ENCODE results near the gene POLR1E.

DNA sequence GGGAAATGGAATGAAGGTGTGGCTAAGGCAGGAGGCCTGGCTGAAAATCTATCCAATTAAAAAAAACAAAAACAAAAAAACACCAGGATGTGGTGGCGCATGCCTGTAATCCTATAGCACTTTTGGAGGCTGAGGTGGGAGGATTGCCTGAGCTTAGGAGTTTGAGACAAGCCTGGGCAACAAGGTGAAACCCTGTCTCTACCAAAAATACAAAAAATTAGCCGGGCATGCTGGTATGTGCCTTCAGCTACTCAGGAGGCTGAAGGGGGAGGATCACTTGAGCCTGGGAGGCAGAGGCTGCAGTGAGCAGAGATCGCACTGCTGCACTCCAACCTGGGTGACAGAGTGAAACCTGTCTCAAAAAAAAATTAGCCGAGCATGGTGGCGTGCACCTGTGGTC is 42.2 kb upstream of the POLR1E start:
- TF ChIP-seq CTCF (IDR thresholded peaks at IDR 0.05) (no peak), POLR2A (IDR thresholded peaks at IDR 0.05) (no peak)
